ENCODE measurements around the gene EIF1AX. TPM values are rescaled to one million over a fixed set of nuclear protein-coding genes. Genes with fewer than 3 reads are reported as not detected.

EIF1AX gene
- total and polyA plus RNA-seq, 8 donors, result 80.1 to 125 (median 93.2) TPM

GRCh38 chrX:20151689-20152088 lies 10.1 kb upstream of the EIF1AX start:
- Histone ChIP-seq H3K27ac (no peak overlapping the region), H3K27me3 (peaks cover 0 to 4% of the 10 kb centered on the region in 2 donors), H3K4me3 (no peak overlapping the region), H3K36me3 (peaks cover 0 to 51% of the 10 kb centered on the region in 2 donors), H3K4me1 (no peaks in the 10 kb centered on the region), H3K9me3 (no peaks in the 10 kb centered on the region)
- DNase-seq, result no peak
- ATAC-seq, result no peak
- intact Hi-C loops (cut with DNase I), result no loop called here
- no peak for TF ChIP-seq CTCF (IDR thresholded peaks at IDR 0.05)

GRCh38 chrX:20149326-20149725 lies 7.7 kb upstream of the EIF1AX start:
- DNase-seq (no peak), ATAC-seq (peak; percentile 49)
- no peak for TF ChIP-seq CTCF (IDR thresholded peaks at IDR 0.05)
- intact Hi-C loops (cut with DNase I), result no loop called here
- Histone ChIP-seq H3K4me3 (no peak overlapping the region), H3K9me3 (no peaks in the 10 kb centered on the region), H3K27me3 (peaks cover 0 to 4% of the 10 kb centered on the region in 2 donors), H3K4me1 (no peaks in the 10 kb centered on the region), H3K27ac (no peak overlapping the region), H3K36me3 (peaks cover 0 to 30% of the 10 kb centered on the region in 2 donors)

- no peak overlapping the region for H3K27ac ChIP-seq
- H3K36me3 ChIP-seq, result peaks cover 0 to 13% of the 10 kb centered on the region in 2 donors
- intact Hi-C loops (cut with DNase I), result no loop called here
- no peak for DNase-seq
- no peaks in the 10 kb centered on the region for H3K9me3 ChIP-seq
- TF ChIP-seq CTCF (IDR thresholded peaks at IDR 0.05), result no peak
- no peaks in the 10 kb centered on the region for H3K4me1 ChIP-seq
- H3K4me3 ChIP-seq, result no peak overlapping the region
- ATAC-seq, result no peak
- H3K27me3 ChIP-seq, result no peaks in the 10 kb centered on the region
These were observed 5.9 kb upstream of the EIF1AX start for GRCh38 chrX:20147561-20147960.

GRCh38 chrX:20144491-20144890 lies 2.9 kb upstream of the EIF1AX start:
- no peaks in the 10 kb centered on the region for H3K27me3 ChIP-seq
- no peak for TF ChIP-seq CTCF (IDR thresholded peaks at IDR 0.05)
- intact Hi-C loops (cut with DNase I), result no loop called here
- ATAC-seq, result no peak
- no peaks in the 10 kb centered on the region for H3K9me3 ChIP-seq
- DNase-seq, result no peak
- no peak overlapping the region for H3K4me3 ChIP-seq
- no peak overlapping the region for H3K27ac ChIP-seq
- peaks cover 0 to 5% of the 10 kb centered on the region in 2 donors for H3K4me1 ChIP-seq
- no peaks in the 10 kb centered on the region for H3K36me3 ChIP-seq

GRCh38 chrX:20143561-20143960 lies 1.9 kb upstream of the EIF1AX start:
- H3K9me3 ChIP-seq, result no peaks in the 10 kb centered on the region
- no peak for ATAC-seq
- peaks cover 2 to 5% of the 10 kb centered on the region in 2 donors for H3K4me1 ChIP-seq
- intact Hi-C loops (cut with DNase I), result no loop called here
- no peak overlapping the region for H3K4me3 ChIP-seq
- H3K27ac ChIP-seq, result no peak overlapping the region
- no peaks in the 10 kb centered on the region for H3K36me3 ChIP-seq
- no peaks in the 10 kb centered on the region for H3K27me3 ChIP-seq
- DNase-seq, result peak in 1 of 4 donors; percentile 7
- TF ChIP-seq CTCF (IDR thresholded peaks at IDR 0.05), result no peak

Data from left lung (tissue), 10 donors.